CD4-positive, alpha-beta T cell treated with Interleukin-21 for 1 hour (primary cell): Measurements from ENCODE around the gene ZCCHC8.

Experiments
- DNase-seq: peaks from one replicate; pipeline ENCODE4 v3.0.0-alpha.2; 2020

ZCCHC8 gene

GRCh38 chr12:122421821-122422729, 78.7 kb downstream of the ZCCHC8 start, which contains the start of gene CLIP1:
Gene CLIP1, minus strand, starts transcription at chr12:122422669. Its CDS starts 42,217 bp downstream, at chr12:122380452.
- peak; percentile 71 for DNase-seq
